Neural progenitor cell (in vitro differentiated cells): Measurements from ENCODE around the gene ARV1. TPM values are rescaled to one million over a fixed set of nuclear protein-coding genes. Genes with fewer than 3 reads are reported as not detected.

Source experiments
- DNase-seq: peaks from one replicate; pipeline ENCODE4 v3.0.0-alpha.2; 2016; ENCODE audit warnings: low spot score
- H2AFZ ChIP-seq: fragments of 200-600 bp; sonication (generic); replicated peaks from 2 replicates; pipeline ENCODE4 v1.6.1; 2016; ENCODE audit warnings: antibody characterized with exemption
- H3F3A ChIP-seq: fragments of 200-600 bp; sonication (generic); 2 replicates; pipeline ENCODE4 v1.6.1; 2016; ENCODE audit warnings: antibody characterized with exemption, low read depth
- H3K27ac ChIP-seq: fragments of 200-600 bp; sonication (generic); 2 replicates; pipeline ENCODE4 v1.5.1; 2016; ENCODE audit warnings: mild to moderate bottlenecking
- H3K27me3 ChIP-seq: fragments of 200-600 bp; sonication (generic); 2 replicates; pipeline ENCODE4 v1.6.1; 2016; ENCODE audit warnings: mild to moderate bottlenecking, moderate library complexity
- H3K36me3 ChIP-seq: fragments of 200-600 bp; sonication (generic); 2 replicates; pipeline ENCODE4 v1.5.1; 2016
- H3K4me1 ChIP-seq: fragments of 200-600 bp; sonication (generic); 2 replicates; pipeline ENCODE4 v1.6.1; 2016; ENCODE audit warnings: mixed run types
- H3K4me2 ChIP-seq: fragments of 200-600 bp; sonication (generic); 2 replicates; pipeline ENCODE4 v1.6.1; 2016
- H3K4me3 ChIP-seq: fragments of 200-600 bp; sonication (generic); 2 replicates; pipeline ENCODE4 v1.5.1; 2016
- H3K79me2 ChIP-seq: fragments of 200-600 bp; sonication (generic); 2 replicates; pipeline ENCODE4 v1.6.1; 2016; ENCODE audit warnings: low read depth
- H3K9ac ChIP-seq: fragments of 200-600 bp; sonication (generic); 2 replicates; pipeline ENCODE4 v1.6.1; 2016
- H3K9me3 ChIP-seq: fragments of 200-600 bp; sonication (generic); 2 replicates; pipeline ENCODE4 v1.5.1; 2016; ENCODE audit warnings: low read depth
- H4K20me1 ChIP-seq: fragments of 200-600 bp; sonication (generic); 2 replicates; pipeline ENCODE4 v1.6.1; 2016; ENCODE audit warnings: low read depth
- H3K27ac Mint-ChIP-seq: 3 replicates; pipeline ENCODE4 v1.8.0; 2021; ENCODE audit warnings: mixed read lengths
- H3K27me3 Mint-ChIP-seq: 2 replicates; pipeline ENCODE4 v1.8.0; 2022; ENCODE audit warnings: low read depth, mild to moderate bottlenecking, inconsistent platforms, moderate library complexity, mixed read lengths; ENCODE audit not compliant: insufficient read depth
- H3K36me3 Mint-ChIP-seq: 3 replicates; pipeline ENCODE4 v1.8.0; 2021; ENCODE audit warnings: mixed read lengths
- H3K4me1 Mint-ChIP-seq: 3 replicates; pipeline ENCODE4 v1.8.0; 2021; ENCODE audit warnings: mixed read lengths
- H3K4me3 Mint-ChIP-seq: 3 replicates; pipeline ENCODE4 v1.8.0; 2021; ENCODE audit warnings: mild to moderate bottlenecking, moderate library complexity, mixed read lengths
- H3K9me3 Mint-ChIP-seq: 3 replicates; pipeline ENCODE4 v1.8.0; 2020; ENCODE audit warnings: mixed read lengths
- EZH2 ChIP-seq: fragments of 200-600 bp; sonication (generic); IDR thresholded peaks from 2 replicates; pipeline ENCODE4 v1.6.1; 2017; ENCODE audit warnings: antibody characterized with exemption, mild to moderate bottlenecking, moderate library complexity
- EZH2phosphoT487 ChIP-seq: fragments of 200-600 bp; sonication (generic); IDR thresholded peaks from 2 replicates; pipeline ENCODE4 v1.6.1; 2017; ENCODE audit warnings: antibody characterized with exemption
- total RNA-seq: library from RNA; depleted of rRNA; stranded (reverse); fragments of >200 nt; gene quantifications from 2 replicates; pipeline ENCODE4 v1.2.3, GENCODE V29; 2015; ENCODE audit warnings: low replicate concordance
- TF ChIP-seq, protein P1 (sequence below): fragments of 200-600 bp; sonication (generic); IDR thresholded peaks from 2 replicates; pipeline ENCODE4 v1.5.1; 2017; ENCODE audit warnings: antibody characterized with exemption, mild to moderate bottlenecking

The ARV1 gene
- total RNA-seq, 1 donor from 2014 or later = 23.3 TPM

DNA sequence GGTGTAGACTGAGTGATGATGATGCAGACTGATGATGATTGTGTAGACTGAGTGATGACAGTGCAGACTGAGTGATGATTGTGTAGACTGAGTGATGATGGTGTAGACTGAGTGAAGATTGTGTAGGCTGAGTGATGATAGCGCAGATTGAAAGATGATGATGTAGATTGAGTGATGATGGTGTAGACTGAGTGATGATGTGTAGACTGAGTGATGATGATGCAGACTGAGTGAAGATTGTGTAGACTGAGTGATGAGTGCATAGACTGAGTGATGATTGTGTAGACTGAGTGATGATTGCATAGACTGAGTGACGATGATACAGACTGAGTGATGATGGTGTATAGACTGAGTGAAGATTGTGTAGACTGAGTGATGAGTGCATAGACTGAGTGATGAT is 32.5 kb downstream of the ARV1 start:
- H3K9me3 ChIP-seq = peaks cover 8% of the 10 kb centered on the region
- peaks cover 30% of the 10 kb centered on the region for H3K27me3 ChIP-seq
- no peaks in the 10 kb centered on the region for H3K4me1 ChIP-seq
- H3K79me2 ChIP-seq = no peaks in the 10 kb centered on the region
- H3K9ac ChIP-seq = no peak overlapping the region
- no peaks in the 10 kb centered on the region for H3K4me1 Mint-ChIP-seq
- H3F3A ChIP-seq = no peaks in the 10 kb centered on the region
- H3K4me2 ChIP-seq = no peak overlapping the region
- no peak overlapping the region for H3K4me3 ChIP-seq
- H3K36me3 ChIP-seq = no peaks in the 10 kb centered on the region
- H3K27ac Mint-ChIP-seq = no peak overlapping the region
- H3K36me3 Mint-ChIP-seq = no peaks in the 10 kb centered on the region
- TF ChIP-seq, protein P1, sequence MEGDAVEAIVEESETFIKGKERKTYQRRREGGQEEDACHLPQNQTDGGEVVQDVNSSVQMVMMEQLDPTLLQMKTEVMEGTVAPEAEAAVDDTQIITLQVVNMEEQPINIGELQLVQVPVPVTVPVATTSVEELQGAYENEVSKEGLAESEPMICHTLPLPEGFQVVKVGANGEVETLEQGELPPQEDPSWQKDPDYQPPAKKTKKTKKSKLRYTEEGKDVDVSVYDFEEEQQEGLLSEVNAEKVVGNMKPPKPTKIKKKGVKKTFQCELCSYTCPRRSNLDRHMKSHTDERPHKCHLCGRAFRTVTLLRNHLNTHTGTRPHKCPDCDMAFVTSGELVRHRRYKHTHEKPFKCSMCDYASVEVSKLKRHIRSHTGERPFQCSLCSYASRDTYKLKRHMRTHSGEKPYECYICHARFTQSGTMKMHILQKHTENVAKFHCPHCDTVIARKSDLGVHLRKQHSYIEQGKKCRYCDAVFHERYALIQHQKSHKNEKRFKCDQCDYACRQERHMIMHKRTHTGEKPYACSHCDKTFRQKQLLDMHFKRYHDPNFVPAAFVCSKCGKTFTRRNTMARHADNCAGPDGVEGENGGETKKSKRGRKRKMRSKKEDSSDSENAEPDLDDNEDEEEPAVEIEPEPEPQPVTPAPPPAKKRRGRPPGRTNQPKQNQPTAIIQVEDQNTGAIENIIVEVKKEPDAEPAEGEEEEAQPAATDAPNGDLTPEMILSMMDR = no peak
- TF ChIP-seq EZH2phosphoT487 (no peak), EZH2 (no peak)
- H3K27ac ChIP-seq = no peak overlapping the region
- H2AFZ ChIP-seq = no peak overlapping the region
- peaks cover 12% of the 10 kb centered on the region for H3K9me3 Mint-ChIP-seq
- no peak for DNase-seq
- no peaks in the 10 kb centered on the region for H4K20me1 ChIP-seq
- H3K27me3 Mint-ChIP-seq = no peaks in the 10 kb centered on the region
- no peak overlapping the region for H3K4me3 Mint-ChIP-seq

DNA sequence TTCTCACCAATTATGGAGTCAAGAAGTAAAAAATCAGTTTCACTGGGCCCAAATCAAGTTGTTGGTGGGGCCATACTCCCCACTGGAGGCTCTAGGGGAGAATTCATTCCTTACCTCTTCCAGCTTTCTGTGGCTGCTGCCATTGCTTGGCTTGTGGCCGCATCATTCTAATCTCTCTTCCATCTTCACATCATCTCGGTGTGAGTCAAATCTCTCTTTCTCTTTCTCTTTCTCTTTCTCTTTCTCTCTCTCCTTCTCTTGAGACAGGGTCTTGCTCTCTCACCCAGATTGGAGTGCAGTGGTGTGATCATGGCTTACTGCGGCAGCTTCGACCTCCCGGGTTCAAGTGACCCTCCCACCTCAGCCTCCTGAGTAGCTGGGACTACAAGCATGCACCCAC is 33.1 kb downstream of the ARV1 start:
- no peak overlapping the region for H3K27ac ChIP-seq
- no peaks in the 10 kb centered on the region for H3F3A ChIP-seq
- no peaks in the 10 kb centered on the region for H3K79me2 ChIP-seq
- Mint-ChIP-seq H3K4me1 (no peaks in the 10 kb centered on the region), H3K27ac (no peak overlapping the region), H3K36me3 (no peaks in the 10 kb centered on the region), H3K9me3 (peaks cover 6% of the 10 kb centered on the region), H3K27me3 (no peaks in the 10 kb centered on the region), H3K4me3 (no peak overlapping the region)
- no peaks in the 10 kb centered on the region for H3K36me3 ChIP-seq
- peaks cover 30% of the 10 kb centered on the region for H3K27me3 ChIP-seq
- peaks cover 8% of the 10 kb centered on the region for H3K9me3 ChIP-seq
- no peak overlapping the region for H3K9ac ChIP-seq
- no peak overlapping the region for H3K4me3 ChIP-seq
- no peak for TF ChIP-seq EZH2phosphoT487
- no peak for TF ChIP-seq EZH2
- TF ChIP-seq, protein P1 = no peak
- no peak overlapping the region for H3K4me2 ChIP-seq
- DNase-seq = no peak
- no peaks in the 10 kb centered on the region for H3K4me1 ChIP-seq
- no peak overlapping the region for H2AFZ ChIP-seq
- no peaks in the 10 kb centered on the region for H4K20me1 ChIP-seq

DNA sequence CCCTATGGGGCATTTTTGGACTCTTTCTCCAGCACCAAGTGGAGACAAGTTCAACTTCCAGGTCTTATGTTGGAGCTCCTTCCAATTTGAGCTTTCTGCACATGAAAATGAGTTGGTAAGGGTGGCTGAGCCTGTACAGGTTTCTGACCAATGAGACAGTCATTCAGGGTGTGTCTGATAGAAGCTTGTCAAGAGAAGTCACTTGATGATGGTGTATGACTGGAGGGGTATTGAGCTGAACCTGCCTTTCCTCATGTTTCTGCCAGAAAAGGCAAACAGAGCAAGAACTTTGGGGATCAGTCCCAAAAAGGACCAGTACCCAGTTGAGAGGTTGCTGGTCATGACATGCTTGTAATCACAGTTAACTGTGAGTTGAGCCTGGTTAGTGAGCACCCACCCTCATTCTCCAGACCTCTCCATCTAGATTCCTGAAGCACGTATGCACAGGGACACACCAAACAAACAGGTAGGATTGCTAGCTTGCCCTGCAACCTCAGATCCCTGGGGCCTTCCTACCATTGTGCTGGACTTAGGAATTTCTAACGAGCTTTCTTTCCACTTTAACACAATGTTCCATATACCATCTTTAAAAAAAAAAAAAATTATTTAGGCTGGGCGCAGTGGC is 34.6 kb downstream of the ARV1 start:
- peaks cover 30% of the 10 kb centered on the region for H3K27me3 ChIP-seq
- H3K36me3 ChIP-seq = no peaks in the 10 kb centered on the region
- no peaks in the 10 kb centered on the region for H3F3A ChIP-seq
- no peak overlapping the region for H3K27ac ChIP-seq
- H3K4me2 ChIP-seq = no peak overlapping the region
- no peak overlapping the region for H3K4me3 ChIP-seq
- Mint-ChIP-seq H3K27me3 (peaks cover 2% of the 10 kb centered on the region), H3K4me1 (no peaks in the 10 kb centered on the region), H3K4me3 (no peak overlapping the region), H3K27ac (no peak overlapping the region), H3K36me3 (no peaks in the 10 kb centered on the region), H3K9me3 (no peaks in the 10 kb centered on the region)
- H4K20me1 ChIP-seq = no peaks in the 10 kb centered on the region
- DNase-seq = no peak
- H2AFZ ChIP-seq = no peak overlapping the region
- TF ChIP-seq, protein P1 = no peak
- no peak for TF ChIP-seq EZH2
- TF ChIP-seq EZH2phosphoT487 = no peak
- no peaks in the 10 kb centered on the region for H3K9me3 ChIP-seq
- no peak overlapping the region for H3K9ac ChIP-seq
- H3K4me1 ChIP-seq = no peaks in the 10 kb centered on the region
- H3K79me2 ChIP-seq = no peaks in the 10 kb centered on the region
